Muscle layer of duodenum (tissue), 2 donors: ENCODE measurements around the gene RSU1.

ENCODE experiments used
- H3K27ac ChIP-seq: one replicate; pipeline ENCODE4 v1.7.0; 2013; ENCODE audit warnings: mild to moderate bottlenecking, low read length
- H3K27me3 ChIP-seq: one replicate; pipeline ENCODE4 v1.7.0; 2013; ENCODE audit warnings: low read depth, mild to moderate bottlenecking, control low read depth, low read length
- H3K36me3 ChIP-seq, 2 donors: one replicate each; pipeline ENCODE4 v1.7.0; 2013; ENCODE audit warnings: low read length in 2 of 2, control low read depth in 1 of 2, mild to moderate bottlenecking in 1 of 2; ENCODE audit not compliant: insufficient read depth in 2 of 2, control insufficient read depth in 1 of 2
- H3K4me1 ChIP-seq, 2 donors: one replicate each; pipeline ENCODE4 v1.7.0; 2013; ENCODE audit warnings: low read length in 2 of 2, mild to moderate bottlenecking in 2 of 2, control low read depth in 1 of 2, moderate library complexity in 1 of 2; ENCODE audit not compliant: insufficient read depth in 2 of 2, control insufficient read depth in 1 of 2
- H3K4me3 ChIP-seq, 2 donors: one replicate each; pipeline ENCODE4 v1.7.0; 2013; ENCODE audit warnings: low read length in 2 of 2, low read depth in 1 of 2, mild to moderate bottlenecking in 1 of 2
- H3K9me3 ChIP-seq, 2 donors: one replicate each; pipeline ENCODE4 v1.7.0; 2013; ENCODE audit warnings: low read length in 2 of 2, control low read depth in 1 of 2, mild to moderate bottlenecking in 1 of 2; ENCODE audit not compliant: control insufficient read depth in 1 of 2
- donor health status: healthy.

The RSU1 gene

DNA sequence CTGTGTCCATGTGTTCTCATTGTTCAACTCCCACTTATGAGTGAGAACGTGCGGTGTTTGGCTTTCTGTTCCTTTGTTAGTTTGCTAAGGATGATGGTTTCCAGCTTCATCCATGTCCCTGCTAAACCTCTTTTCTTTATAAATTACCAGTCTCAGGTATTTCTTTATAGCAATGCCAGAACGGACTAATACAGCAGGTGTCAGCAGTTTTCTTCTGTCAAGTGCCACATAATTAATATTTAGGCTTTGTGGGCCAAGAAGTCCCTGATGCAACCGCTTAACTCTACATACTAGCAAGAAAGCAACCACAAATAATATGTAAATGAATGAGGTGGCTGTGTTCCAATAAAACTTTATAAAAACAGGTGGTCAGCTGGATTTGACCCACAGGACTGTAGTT, 269.3 kb downstream of the RSU1 start:
- H3K9me3 ChIP-seq: no peaks in the 10 kb centered on the region
- no peaks in the 10 kb centered on the region for H3K27me3 ChIP-seq
- no peak overlapping the region for H3K27ac ChIP-seq
- H3K4me3 ChIP-seq: no peak overlapping the region
- H3K4me1 ChIP-seq: no peaks in the 10 kb centered on the region
- H3K36me3 ChIP-seq: no peaks in the 10 kb centered on the region

DNA sequence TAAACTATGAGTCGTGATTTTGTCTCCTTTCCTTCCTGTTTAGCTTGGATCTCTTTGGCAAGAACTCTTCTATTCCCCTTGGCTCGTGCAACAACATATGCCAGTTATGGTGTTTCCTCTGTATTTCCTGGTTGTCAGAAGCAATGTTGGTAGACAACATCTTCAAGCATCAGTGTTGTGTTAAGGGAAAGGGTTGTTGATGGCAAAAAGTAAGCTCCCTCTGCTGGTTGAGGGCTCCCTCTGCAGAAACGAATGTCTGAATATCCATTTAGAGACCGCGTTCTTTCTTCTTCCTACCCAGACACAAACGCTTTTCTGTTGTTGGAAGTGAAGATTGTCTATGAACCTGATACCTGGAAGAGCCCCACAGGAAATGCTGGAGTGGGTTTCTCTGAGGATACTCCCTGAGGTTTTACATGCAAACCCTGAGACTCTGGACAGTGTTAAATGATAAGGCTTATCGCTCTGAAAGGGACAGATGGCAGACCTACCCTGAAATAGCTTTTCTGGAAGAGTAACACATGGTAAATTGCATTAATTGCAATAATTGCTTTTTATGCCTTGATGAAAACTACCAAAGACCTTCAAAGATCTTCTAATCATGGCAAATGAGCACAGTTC, 272.0 kb downstream of the RSU1 start:
- Histone ChIP-seq H3K9me3 (no peaks in the 10 kb centered on the region), H3K36me3 (no peaks in the 10 kb centered on the region), H3K27ac (no peak overlapping the region), H3K4me1 (no peaks in the 10 kb centered on the region), H3K4me3 (no peak overlapping the region), H3K27me3 (no peaks in the 10 kb centered on the region)

- Histone ChIP-seq H3K4me3 (no peak overlapping the region), H3K4me1 (no peaks in the 10 kb centered on the region)
These were observed 272.6 kb downstream of the RSU1 start for GRCh38 chr10:16544591-16544990.

DNA sequence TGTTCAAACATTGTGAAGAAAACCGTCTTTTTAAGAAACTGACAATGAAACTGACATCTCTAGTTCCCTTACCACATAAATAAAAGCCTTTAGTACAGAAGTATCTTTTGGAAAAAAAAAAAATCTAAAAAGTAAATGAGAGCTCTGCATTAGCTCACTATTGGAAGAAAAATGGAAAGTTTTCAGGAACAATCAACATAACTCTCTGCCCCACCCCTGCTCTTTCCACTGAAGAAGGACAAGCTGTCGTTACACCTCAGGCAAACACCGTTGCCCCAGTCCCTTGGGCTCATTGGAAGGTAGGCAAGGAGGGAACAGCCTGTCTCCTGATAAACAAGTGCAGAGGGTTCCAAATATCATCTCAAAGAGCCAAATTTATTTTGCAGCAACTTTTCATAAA, 273.1 kb downstream of the RSU1 start:
- Histone ChIP-seq H3K27me3 (no peaks in the 10 kb centered on the region), H3K36me3 (no peaks in the 10 kb centered on the region), H3K27ac (no peak overlapping the region), H3K4me3 (no peak overlapping the region), H3K9me3 (no peaks in the 10 kb centered on the region), H3K4me1 (no peaks in the 10 kb centered on the region)

More at GRCh38 chr10:16544591-16544990, 272.6 kb downstream of the RSU1 start:
- Histone ChIP-seq H3K9me3 (no peaks in the 10 kb centered on the region), H3K36me3 (no peaks in the 10 kb centered on the region), H3K27ac (no peak overlapping the region), H3K27me3 (no peaks in the 10 kb centered on the region)
